Embryonic facial prominence (tissue), 1 donor: ENCODE data around the gene CBX5.
"Not testable (repeated sequence)": the region's sequence is repeated elsewhere in the genome, so short reads cannot be mapped to it uniquely, and the experiment has no call there.

Experiments used
- DNase-seq: peaks from one replicate; pipeline ENCODE4 v3.0.0-alpha.2; 2016; ENCODE audit errors: extremely low spot score

The CBX5 gene

GRCh38 chr12:54294152-54294952, 14.4 kb upstream of the CBX5 start:
- DNase-seq, result no peak

GRCh38 chr12:54292931-54293241, 13.0 kb upstream of the CBX5 start:
- DNase-seq, result no peak

DNA sequence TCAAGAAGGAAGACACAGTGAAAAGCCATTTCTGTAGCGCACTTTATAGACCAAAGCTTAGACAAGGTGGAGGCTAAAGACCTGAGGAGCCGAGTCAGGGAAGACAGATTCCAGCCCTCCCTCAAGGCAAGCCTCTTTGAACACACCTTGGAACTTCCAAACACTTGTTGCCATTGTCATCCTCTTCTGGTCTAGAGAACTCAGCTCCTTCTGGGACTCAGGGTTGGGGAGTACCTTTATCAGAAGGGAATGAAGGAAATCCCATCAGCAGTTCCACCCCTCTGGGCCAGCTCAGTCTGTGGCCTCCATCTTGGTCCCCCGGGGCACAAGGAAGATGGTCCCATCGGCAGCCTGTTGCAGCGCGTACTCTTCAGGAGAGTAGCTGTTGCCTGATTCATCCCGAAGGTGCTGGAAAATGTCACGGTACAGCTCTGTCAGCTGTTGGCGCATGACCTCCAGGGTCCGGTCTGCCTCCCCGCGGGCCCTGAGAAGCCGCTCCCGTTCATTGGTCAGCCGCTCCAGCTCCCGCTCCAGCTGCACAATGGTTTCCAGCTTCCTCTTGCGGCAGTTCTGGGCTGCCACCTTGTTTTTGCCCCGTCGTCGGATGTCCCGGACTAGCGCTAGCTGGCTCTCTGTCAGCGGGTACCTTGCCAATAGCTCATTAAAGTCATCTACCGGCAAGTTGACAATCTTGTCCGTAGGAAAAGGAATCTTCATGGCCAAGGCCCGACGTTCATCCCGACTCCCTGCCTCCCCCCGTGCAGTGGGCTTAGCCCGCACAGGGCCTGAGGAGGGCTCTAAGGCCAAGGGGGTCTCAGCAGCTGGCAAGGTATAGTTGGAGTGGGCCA, 12.4 kb upstream of the CBX5 start:
- no peak for DNase-seq

GRCh38 chr12:54287261-54288157, 7.6 kb upstream of the CBX5 start:
- DNase-seq, result no peak

- DNase-seq, result no peak
Measured at GRCh38 chr12:54286042-54287030, 6.4 kb upstream of the CBX5 start.

DNA sequence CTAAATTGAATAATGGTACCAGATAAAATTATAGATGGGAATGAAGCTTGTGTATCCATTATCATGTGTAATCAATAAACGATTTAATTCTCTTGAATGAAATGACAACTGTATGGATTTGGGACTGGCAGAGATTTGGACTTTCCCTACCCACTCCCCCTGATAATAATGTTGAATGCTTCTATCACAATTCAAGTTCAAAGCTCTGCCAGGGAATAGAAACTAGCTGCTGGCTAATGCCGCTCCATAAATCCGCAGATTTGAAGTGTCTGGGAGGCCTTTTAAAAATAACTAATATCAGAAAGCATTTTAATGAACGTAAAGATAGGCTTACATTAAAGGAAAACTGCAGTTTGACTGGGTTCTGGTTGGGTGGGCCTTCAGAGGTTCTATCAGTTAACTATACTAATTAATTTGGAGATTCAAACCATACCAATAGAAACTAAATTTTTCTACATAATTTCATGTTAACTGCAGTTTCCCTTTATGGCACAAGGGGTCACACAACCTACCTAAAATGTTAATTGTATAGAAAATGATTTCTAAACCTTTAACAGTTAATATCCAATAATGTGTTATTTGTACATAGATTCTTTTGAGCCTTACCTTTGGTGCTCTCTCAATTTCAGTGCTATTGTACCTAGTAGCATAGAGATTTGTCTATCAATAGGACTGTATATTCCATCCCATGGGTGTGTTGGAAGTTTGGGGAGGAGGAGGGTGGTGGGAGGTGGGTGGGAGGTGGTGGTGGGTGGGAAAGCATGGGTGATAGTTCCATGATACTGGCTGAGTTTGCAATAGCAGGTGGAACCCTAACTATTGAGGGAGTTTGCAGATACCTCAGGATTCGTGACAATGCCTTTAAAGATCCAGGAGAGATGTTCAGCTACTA, 5.5 kb upstream of the CBX5 start:
- no peak for DNase-seq

GRCh38 chr12:54284070-54284780, 4.3 kb upstream of the CBX5 start:
- DNase-seq, result not testable (repeated sequence)

GRCh38 chr12:54282949-54283593, 3.1 kb upstream of the CBX5 start:
- DNase-seq, result no peak

DNA sequence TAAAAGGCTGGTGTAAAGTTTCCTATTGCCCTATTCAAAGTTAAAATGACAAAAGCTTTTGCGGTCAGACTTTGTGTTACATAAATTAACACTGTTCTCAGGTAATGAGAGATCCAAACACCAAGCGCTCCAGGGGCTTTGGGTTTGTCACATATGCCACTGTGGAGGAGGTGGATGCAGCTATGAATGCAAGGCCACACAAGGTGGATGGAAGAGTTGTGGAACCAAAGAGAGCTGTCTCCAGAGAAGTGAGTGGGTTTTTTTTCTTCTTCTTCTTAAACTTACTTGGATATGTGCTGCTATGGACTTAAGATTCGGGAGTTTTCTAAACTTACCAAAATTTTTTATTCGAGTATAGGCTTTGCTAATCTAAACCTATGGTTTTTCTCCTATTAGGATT, 1.8 kb upstream of the CBX5 start:
- not testable (repeated sequence) for DNase-seq

GRCh38 chr12:54281261-54281638, 1.3 kb upstream of the CBX5 start:
- DNase-seq, result not testable (repeated sequence)

DNA sequence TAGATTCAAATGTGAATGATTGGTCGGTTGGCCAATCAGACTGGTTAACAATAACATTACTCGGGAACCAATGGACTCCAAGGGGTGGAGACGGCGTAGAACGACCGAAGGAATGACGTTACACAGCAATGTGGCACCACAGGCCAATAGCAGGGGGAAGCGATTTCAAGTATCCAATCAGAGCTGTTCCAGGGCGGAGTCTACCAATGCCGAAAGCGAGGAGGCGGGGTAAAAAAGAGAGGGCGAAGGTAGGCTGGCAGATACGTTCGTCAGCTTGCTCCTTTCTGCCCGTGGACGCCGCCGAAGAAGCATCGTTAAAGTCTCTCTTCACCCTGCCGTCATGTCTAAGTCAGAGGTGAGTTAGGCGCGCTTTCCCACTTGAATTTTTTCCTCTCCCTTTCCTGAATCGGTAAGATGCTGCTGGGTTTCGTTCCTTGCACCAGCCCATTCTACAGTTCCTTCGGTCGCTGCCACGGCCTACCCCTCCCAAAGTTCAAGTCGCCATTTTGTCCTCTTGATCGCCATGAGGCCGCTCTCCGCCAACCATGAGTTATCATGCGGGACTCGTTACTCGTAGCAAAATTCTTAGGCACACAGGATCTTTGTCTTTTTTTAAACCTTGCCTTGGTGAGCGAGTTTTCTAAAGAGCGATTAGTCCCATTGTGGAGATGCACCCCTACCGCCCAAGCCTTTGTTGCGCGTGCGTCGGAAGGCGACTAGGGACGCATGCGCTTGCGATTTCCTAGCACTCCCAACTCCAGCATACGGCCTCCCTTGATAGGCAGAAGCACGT, 742 bp upstream of the CBX5 start, which contains the start of gene HNRNPA1:
TSS of gene HNRNPA1 (plus strand) at position 259 of the 793 bp plus-strand sequence. CDS start at position 341, 82 bp downstream.
- peak; percentile 100 for DNase-seq

- no peak for DNase-seq
Measured at GRCh38 chr12:54279227-54279631, 693 bp downstream of the CBX5 start.

GRCh38 chr12:54277823-54278276, 2.1 kb downstream of the CBX5 start:
- DNase-seq, result no peak

GRCh38 chr12:54276368-54276767, 3.6 kb downstream of the CBX5 start:
- no peak for DNase-seq

- no peak for DNase-seq
Measured at GRCh38 chr12:54273981-54274380, 5.9 kb downstream of the CBX5 start.

DNA sequence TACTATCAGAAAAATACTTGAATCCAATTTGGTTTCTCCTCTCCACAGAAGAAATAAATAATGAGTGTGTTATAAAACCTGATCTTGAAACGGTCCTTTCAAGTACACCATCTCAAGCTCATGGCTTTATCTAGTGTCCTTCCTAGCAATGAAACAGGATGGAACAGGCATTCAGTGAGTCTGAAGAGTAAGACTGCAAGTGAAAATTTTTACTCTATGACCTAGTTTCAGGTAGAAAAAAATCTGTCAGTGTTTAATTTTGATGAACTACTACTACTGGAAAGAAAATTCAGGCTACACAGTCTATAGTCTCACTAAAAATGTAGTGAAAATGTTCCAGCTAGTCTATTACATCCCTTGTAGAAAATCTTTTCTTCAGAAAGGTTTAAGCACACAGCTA, 7.7 kb downstream of the CBX5 start:
- no peak for DNase-seq

- no peak for DNase-seq
Measured at GRCh38 chr12:54270345-54270744, 9.6 kb downstream of the CBX5 start.

GRCh38 chr12:54266852-54267251, 13.1 kb downstream of the CBX5 start:
- DNase-seq, result no peak
